Measurements from ENCODE around the gene TRIM3.

TRIM3 gene

DNA sequence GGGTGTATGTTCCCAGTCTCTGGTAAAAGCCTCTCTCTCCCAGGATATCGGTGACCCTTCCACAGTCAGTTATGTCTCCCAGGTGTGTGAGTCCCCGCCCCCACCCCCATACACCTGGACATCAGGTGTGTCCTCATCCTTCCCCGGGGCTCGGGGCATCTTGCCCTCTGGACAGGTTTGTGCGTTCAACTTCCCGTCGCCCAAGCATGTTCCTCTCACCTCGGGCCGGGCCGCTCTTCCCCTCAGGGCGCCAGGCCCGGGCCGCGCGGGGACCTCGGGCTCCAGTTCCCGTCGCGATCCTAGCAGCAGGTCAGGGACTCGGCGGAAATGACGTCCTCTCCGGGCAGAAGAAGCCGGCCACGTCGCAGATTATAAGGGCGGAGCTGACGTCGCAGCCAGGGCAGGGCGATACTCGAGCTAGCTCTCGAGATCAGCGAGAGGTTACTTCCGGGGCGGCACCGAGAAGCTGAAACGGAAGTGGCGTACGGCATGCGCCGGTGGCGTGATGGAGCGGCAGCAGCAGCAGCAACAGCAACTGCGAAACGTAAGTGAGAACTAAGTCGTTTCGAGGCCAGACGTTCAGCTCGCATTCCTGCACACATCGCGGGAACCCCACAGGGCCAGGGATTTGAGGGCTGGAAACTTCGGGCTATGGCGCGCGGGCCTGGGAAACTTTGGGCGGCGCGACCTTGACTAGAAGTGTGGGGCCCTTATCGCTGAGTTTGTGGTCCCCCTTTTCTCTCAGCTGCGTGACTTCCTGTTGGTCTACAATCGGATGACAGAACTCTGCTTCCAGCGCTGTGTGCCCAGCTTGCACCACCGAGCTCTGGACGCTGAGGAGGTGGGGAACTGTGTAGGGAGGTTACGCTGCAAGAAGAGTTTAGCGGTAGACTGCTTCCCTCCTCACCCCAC lies 7.5 kb upstream of the TRIM3 start, which contains the start of the genes ARFIP2 and TIMM10B:
Gene ARFIP2, minus strand, starts transcription at position 320 of the 912 bp plus-strand sequence. CDS start 910 bp downstream, outside the sequence.
Gene TIMM10B, plus strand, starts transcription at position 490 of the 912 bp plus-strand sequence. Its CDS starts 16 bp downstream, at position 506.
- Histone ChIP-seq H3K36me3 (ENCODE audit: control insufficient read depth, low read length) (peaks cover 85% of the 10 kb centered on the region), H3K9me3 (ENCODE audit: control insufficient read depth, insufficient read depth, low read length) (no peaks in the 10 kb centered on the region), H4K20me1 (ENCODE audit: control insufficient read depth, insufficient read depth, low read depth, low read length) (peaks cover 17% of the 10 kb centered on the region), H3K4me2 (ENCODE audit: low read length) (peak within 1 kb of the TSS; percentile 98), H3K4me3 (ENCODE audit: low read length) (peak within 1 kb of the TSS; percentile 90), H3K9me2 (replicated peaks; ENCODE audit: control insufficient read depth, low read length) (no peaks in the 10 kb centered on the region), H3K79me2 (ENCODE audit: control insufficient read depth, low read length) (peaks cover 59% of the 10 kb centered on the region), H3K27ac (ENCODE audit: low read depth, low read length) (peak within 1 kb of the TSS; percentile 70), H3K4me1 (ENCODE audit: control insufficient read depth, low read length) (peaks cover 21% of the 10 kb centered on the region), H3F3A (ENCODE audit: control insufficient read depth, insufficient read depth) (no peaks in the 10 kb centered on the region), H3K27me3 (ENCODE audit: control insufficient read depth, low read length) (no peaks in the 10 kb centered on the region)
- TF ChIP-seq, protein P1, sequence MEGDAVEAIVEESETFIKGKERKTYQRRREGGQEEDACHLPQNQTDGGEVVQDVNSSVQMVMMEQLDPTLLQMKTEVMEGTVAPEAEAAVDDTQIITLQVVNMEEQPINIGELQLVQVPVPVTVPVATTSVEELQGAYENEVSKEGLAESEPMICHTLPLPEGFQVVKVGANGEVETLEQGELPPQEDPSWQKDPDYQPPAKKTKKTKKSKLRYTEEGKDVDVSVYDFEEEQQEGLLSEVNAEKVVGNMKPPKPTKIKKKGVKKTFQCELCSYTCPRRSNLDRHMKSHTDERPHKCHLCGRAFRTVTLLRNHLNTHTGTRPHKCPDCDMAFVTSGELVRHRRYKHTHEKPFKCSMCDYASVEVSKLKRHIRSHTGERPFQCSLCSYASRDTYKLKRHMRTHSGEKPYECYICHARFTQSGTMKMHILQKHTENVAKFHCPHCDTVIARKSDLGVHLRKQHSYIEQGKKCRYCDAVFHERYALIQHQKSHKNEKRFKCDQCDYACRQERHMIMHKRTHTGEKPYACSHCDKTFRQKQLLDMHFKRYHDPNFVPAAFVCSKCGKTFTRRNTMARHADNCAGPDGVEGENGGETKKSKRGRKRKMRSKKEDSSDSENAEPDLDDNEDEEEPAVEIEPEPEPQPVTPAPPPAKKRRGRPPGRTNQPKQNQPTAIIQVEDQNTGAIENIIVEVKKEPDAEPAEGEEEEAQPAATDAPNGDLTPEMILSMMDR (IDR thresholded peaks at IDR 0.05; ENCODE audit: low read depth, low read length, poor library complexity, severe bottlenecking): no peak
- no peak for TF ChIP-seq EZH2phosphoT487 (IDR thresholded peaks at IDR 0.05; ENCODE audit: borderline replicate concordance, low read length)

DNA sequence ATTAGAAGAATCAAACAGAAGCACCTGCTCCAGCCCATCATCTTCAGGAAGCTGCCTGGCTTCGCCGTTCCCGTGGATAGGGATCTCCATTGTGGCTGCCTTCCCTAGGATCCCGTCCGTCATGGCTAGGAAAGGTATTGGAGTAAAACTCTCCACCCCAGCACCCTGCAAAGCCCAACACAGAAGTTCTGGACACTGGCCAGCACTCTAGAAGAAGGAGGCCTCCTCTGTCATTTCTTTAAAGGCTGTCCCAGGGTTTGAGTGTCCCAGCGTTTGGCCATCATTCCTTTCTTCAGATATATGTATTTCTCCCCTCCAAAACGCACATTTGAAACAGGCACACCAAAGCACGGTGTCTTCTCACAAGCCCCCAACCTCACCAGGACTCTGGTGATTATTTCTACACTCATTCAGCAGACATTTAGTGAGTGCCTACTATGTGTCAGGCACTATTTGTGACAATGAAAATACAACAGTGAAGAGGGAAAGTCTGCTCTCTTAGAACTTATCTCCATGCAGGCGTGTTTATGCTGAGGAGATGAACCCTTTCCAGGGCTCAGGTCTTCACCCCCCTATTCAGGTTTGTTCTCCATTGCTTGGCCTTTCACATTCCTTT lies 6.7 kb upstream of the TRIM3 start:
- peak overlapping the region; percentile 70 for H3K27ac ChIP-seq (ENCODE audit: low read depth, low read length)
- peak overlapping the region; percentile 98 for H3K4me2 ChIP-seq (ENCODE audit: low read length)
- peaks cover 76% of the 10 kb centered on the region for H3K36me3 ChIP-seq (ENCODE audit: control insufficient read depth, low read length)
- H3K4me3 ChIP-seq (ENCODE audit: low read length): peak overlapping the region; percentile 90
- 0 out of 2 replicates have a peak, but pooled peaks cover under 1% of the 10 kb centered on the region for H3F3A ChIP-seq (ENCODE audit: control insufficient read depth, insufficient read depth)
- H3K9me3 ChIP-seq (ENCODE audit: control insufficient read depth, insufficient read depth, low read length): no peaks in the 10 kb centered on the region
- H3K79me2 ChIP-seq (ENCODE audit: control insufficient read depth, low read length): peaks cover 59% of the 10 kb centered on the region
- peaks cover 17% of the 10 kb centered on the region for H4K20me1 ChIP-seq (ENCODE audit: control insufficient read depth, insufficient read depth, low read depth, low read length)
- H3K27me3 ChIP-seq (ENCODE audit: control insufficient read depth, low read length): no peaks in the 10 kb centered on the region
- TF ChIP-seq, protein P1 (IDR thresholded peaks at IDR 0.05; ENCODE audit: low read depth, low read length, poor library complexity, severe bottlenecking): no peak
- no peak for TF ChIP-seq EZH2phosphoT487 (IDR thresholded peaks at IDR 0.05; ENCODE audit: borderline replicate concordance, low read length)
- H3K4me1 ChIP-seq (ENCODE audit: control insufficient read depth, low read length): peaks cover 21% of the 10 kb centered on the region
- H3K9me2 ChIP-seq (replicated peaks; ENCODE audit: control insufficient read depth, low read length): no peaks in the 10 kb centered on the region

DNA sequence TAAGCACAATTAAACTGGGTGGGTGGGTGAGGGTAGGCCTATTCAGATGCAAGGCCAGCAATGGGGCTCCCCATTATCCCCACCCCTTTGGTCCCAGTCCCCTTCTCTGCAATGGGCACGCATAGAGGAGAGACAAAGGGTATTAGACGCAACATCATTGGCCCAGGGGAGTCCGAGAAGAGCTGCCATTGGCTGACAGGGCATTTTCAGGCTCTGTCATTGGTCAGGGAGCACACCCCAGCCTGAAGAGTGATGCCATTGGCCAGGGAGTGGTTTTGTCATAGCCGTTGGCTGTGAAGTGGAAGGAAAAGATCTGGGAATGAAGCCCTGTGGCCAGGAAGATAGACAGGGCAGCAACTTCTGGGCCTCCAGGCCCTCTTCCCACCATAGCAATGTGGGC lies 2.8 kb upstream of the TRIM3 start:
- Histone ChIP-seq H3K9me3 (ENCODE audit: control insufficient read depth, insufficient read depth, low read length) (no peaks in the 10 kb centered on the region), H3K27ac (ENCODE audit: low read depth, low read length) (no peak overlapping the region)

More for the DNA sequence above, 2.8 kb upstream of the TRIM3 start:
- Histone ChIP-seq H3K27me3 (ENCODE audit: control insufficient read depth, low read length) (no peaks in the 10 kb centered on the region; the same call in 1 of the 2 replicates), H3K79me2 (ENCODE audit: control insufficient read depth, low read length) (peaks cover 27% of the 10 kb centered on the region), H3K36me3 (ENCODE audit: control insufficient read depth, low read length) (peaks cover 38% of the 10 kb centered on the region), H3K4me1 (ENCODE audit: control insufficient read depth, low read length) (peaks cover 26% of the 10 kb centered on the region), H3K4me2 (ENCODE audit: low read length) (no peak overlapping the region), H3K4me3 (ENCODE audit: low read length) (no peak overlapping the region), H3F3A (ENCODE audit: control insufficient read depth, insufficient read depth) (peaks cover 15% of the 10 kb centered on the region), H3K9me2 (replicated peaks; ENCODE audit: control insufficient read depth, low read length) (no peaks in the 10 kb centered on the region), H4K20me1 (ENCODE audit: control insufficient read depth, insufficient read depth, low read depth, low read length) (peaks cover 5% of the 10 kb centered on the region; the same call in 1 of the 2 replicates)
- TF ChIP-seq, protein P1 (IDR thresholded peaks at IDR 0.05; ENCODE audit: low read depth, low read length, poor library complexity, severe bottlenecking): no peak
- no peak for TF ChIP-seq EZH2phosphoT487 (IDR thresholded peaks at IDR 0.05; ENCODE audit: borderline replicate concordance, low read length)
